CD4-positive, CD25-positive, alpha-beta regulatory T cell (primary cell): ENCODE results near the gene SERPINA3. TPM values are rescaled to one million over a fixed set of nuclear protein-coding genes. Genes with fewer than 3 reads are reported as not detected.

Source experiments
- ATAC-seq, 2 donors: fragments of 150-1000 bp; cut with Tn5 transposase; one replicate each; pipeline ENCODE4 v1.10.0; 2021; ENCODE audit warnings: low read depth in 2 of 2, moderate number of reproducible peaks in 2 of 2, moderate library complexity in 1 of 2
- DNase-seq, 3 donors: peaks; one replicate each; pipeline versions ENCODE4 v3.0.0 to v3.0.0-alpha.2; 2012 to 2022; ENCODE audit warnings: mixed read lengths in 1 of 3
- H3K27ac ChIP-seq: one replicate; pipeline ENCODE4 v1.7.0; 2013; ENCODE audit warnings: mild to moderate bottlenecking, low read length; ENCODE audit not compliant: insufficient read depth, poor library complexity, severe bottlenecking
- H3K27me3 ChIP-seq: one replicate; pipeline ENCODE4 v1.7.0; 2013; ENCODE audit warnings: low read length; ENCODE audit not compliant: control insufficient read depth, insufficient read depth
- H3K36me3 ChIP-seq: one replicate; pipeline ENCODE4 v1.7.0; 2013; ENCODE audit warnings: mild to moderate bottlenecking, low read length, moderate library complexity; ENCODE audit not compliant: control insufficient read depth, insufficient read depth
- H3K4me1 ChIP-seq: 2 replicates; pipeline ENCODE4 v1.7.0; 2013; ENCODE audit warnings: mild to moderate bottlenecking, low read length; ENCODE audit not compliant: insufficient read depth, control insufficient read depth, poor library complexity, severe bottlenecking
- H3K4me3 ChIP-seq: one replicate; pipeline ENCODE4 v1.7.0; 2013; ENCODE audit warnings: low read depth, mild to moderate bottlenecking, low read length, moderate library complexity
- H3K9me3 ChIP-seq, 2 experiments: 1 replicate in 1 of 2; 2 replicates in 1 of 2; pipeline ENCODE4 v1.7.0; 2013; ENCODE audit warnings: low read length in 2 of 2, mild to moderate bottlenecking in 1 of 2, moderate library complexity in 1 of 2; ENCODE audit not compliant: control insufficient read depth in 2 of 2
- H3K27ac Mint-ChIP-seq, 3 donors: one replicate each; pipeline ENCODE4 v1.8.0; 2020 to 2022; ENCODE audit warnings: mild to moderate bottlenecking in 3 of 3, mixed read lengths in 3 of 3, moderate library complexity in 2 of 3
- H3K27me3 Mint-ChIP-seq: one replicate; pipeline ENCODE4 v1.8.0; 2022; ENCODE audit warnings: mild to moderate bottlenecking, mixed read lengths
- H3K36me3 Mint-ChIP-seq: one replicate; pipeline ENCODE4 v1.8.0; 2020; ENCODE audit warnings: mixed read lengths
- H3K4me1 Mint-ChIP-seq, 4 donors: one replicate each; pipeline ENCODE4 v1.8.0; 2020 to 2022; ENCODE audit warnings: mixed read lengths in 4 of 4, mild to moderate bottlenecking in 1 of 4
- H3K4me3 Mint-ChIP-seq, 4 donors: one replicate each; pipeline ENCODE4 v1.8.0; 2020 to 2022; ENCODE audit warnings: mild to moderate bottlenecking in 4 of 4, mixed read lengths in 4 of 4, moderate library complexity in 3 of 4
- H3K9me3 Mint-ChIP-seq, 7 donors: one replicate each; pipeline ENCODE4 v1.8.0; 2020 to 2022; ENCODE audit warnings: mixed read lengths in 7 of 7, mild to moderate bottlenecking in 3 of 7, moderate library complexity in 2 of 7
- polyA plus RNA-seq, 4 donors: library from polyadenylated mRNA; unstranded; fragments of 300-500 nt; fragmentation: Illumina TruSeq; gene quantifications; one replicate each; pipeline ENCODE4 v1.2.3, GENCODE V29; 2021
- total RNA-seq: library from RNA; stranded (reverse); gene quantifications from one replicate; pipeline ENCODE4 v1.2.3, GENCODE V29; 2022

SERPINA3 gene
- total and polyA plus RNA-seq, 5 donors from 2014 or later: not detected

DNA sequence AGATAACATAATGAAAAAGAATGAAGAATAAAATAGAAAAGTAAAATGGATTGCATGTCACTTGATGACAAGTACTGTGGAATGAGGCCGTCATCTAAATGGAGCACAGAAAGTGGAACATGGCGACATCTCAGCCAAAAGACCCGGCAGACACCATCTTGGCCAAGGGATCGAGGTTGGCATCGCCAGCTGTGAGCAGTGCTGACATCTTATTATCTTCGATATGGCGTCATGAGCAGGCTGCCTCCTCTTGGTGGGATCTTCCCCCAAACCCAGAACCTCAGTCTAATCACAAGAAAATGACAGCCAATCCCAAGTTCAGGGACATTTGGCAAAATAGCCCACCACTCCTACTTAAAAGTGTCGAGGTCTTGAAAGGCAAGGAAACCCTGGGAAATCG is 15.8 kb upstream of the SERPINA3 start:
- Mint-ChIP-seq H3K27ac (no peak overlapping the region), H3K27me3 (no peaks in the 10 kb centered on the region), H3K36me3 (no peaks in the 10 kb centered on the region), H3K4me3 (no peak overlapping the region), H3K9me3 (peaks cover 0 to 5% (median 0%) of the 10 kb centered on the region in 7 donors), H3K4me1 (no peaks in the 10 kb centered on the region)
- Histone ChIP-seq H3K36me3 (no peaks in the 10 kb centered on the region), H3K4me3 (no peak overlapping the region), H3K4me1 (no peaks in the 10 kb centered on the region), H3K27ac (no peak overlapping the region), H3K27me3 (no peaks in the 10 kb centered on the region), H3K9me3 (no peaks in the 10 kb centered on the region)
- ATAC-seq: no peak
- no peak for DNase-seq

DNA sequence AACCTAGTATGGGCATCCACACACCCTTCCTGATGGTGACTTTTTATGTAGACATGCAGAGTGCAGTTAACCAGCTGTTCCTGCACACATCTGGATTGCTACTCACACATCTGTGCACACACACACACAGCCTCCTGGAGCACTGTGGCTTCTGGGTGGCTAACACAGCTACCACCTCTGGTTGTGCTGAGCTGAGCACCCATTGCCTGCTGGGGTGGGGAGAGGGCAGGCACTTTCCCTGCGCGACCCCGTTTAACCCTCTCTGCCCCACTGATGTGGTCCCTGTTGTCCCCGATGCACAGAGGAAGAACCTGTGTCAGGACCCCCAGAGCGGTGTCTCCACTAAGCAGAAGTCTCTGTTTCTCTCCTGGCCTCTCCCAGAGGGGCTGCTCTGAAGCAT is 14.4 kb upstream of the SERPINA3 start:
- H3K4me1 Mint-ChIP-seq: no peaks in the 10 kb centered on the region
- no peak overlapping the region for H3K27ac Mint-ChIP-seq
- H3K4me3 Mint-ChIP-seq: no peak overlapping the region
- Histone ChIP-seq H3K4me1 (no peaks in the 10 kb centered on the region), H3K27me3 (no peaks in the 10 kb centered on the region), H3K9me3 (no peaks in the 10 kb centered on the region), H3K27ac (no peak overlapping the region), H3K4me3 (no peak overlapping the region), H3K36me3 (no peaks in the 10 kb centered on the region)
- peaks cover 0 to 2% (median 0%) of the 10 kb centered on the region in 7 donors for H3K9me3 Mint-ChIP-seq
- no peaks in the 10 kb centered on the region for H3K36me3 Mint-ChIP-seq
- no peaks in the 10 kb centered on the region for H3K27me3 Mint-ChIP-seq
- DNase-seq (no peak), ATAC-seq (no peak)

GRCh38 chr14:94598506-94598815 is 13.7 kb upstream of the SERPINA3 start:
- Mint-ChIP-seq H3K4me1 (no peaks in the 10 kb centered on the region), H3K9me3 (peaks cover 0 to 2% (median 0%) of the 10 kb centered on the region in 7 donors), H3K36me3 (no peaks in the 10 kb centered on the region), H3K27me3 (no peaks in the 10 kb centered on the region), H3K4me3 (no peak overlapping the region), H3K27ac (no peak overlapping the region)
- no peak overlapping the region for H3K4me3 ChIP-seq
- H3K36me3 ChIP-seq: no peaks in the 10 kb centered on the region
- no peak overlapping the region for H3K27ac ChIP-seq
- no peaks in the 10 kb centered on the region for H3K4me1 ChIP-seq
- no peak for DNase-seq
- no peaks in the 10 kb centered on the region for H3K27me3 ChIP-seq
- ATAC-seq: no peak
- H3K9me3 ChIP-seq: no peaks in the 10 kb centered on the region

DNA sequence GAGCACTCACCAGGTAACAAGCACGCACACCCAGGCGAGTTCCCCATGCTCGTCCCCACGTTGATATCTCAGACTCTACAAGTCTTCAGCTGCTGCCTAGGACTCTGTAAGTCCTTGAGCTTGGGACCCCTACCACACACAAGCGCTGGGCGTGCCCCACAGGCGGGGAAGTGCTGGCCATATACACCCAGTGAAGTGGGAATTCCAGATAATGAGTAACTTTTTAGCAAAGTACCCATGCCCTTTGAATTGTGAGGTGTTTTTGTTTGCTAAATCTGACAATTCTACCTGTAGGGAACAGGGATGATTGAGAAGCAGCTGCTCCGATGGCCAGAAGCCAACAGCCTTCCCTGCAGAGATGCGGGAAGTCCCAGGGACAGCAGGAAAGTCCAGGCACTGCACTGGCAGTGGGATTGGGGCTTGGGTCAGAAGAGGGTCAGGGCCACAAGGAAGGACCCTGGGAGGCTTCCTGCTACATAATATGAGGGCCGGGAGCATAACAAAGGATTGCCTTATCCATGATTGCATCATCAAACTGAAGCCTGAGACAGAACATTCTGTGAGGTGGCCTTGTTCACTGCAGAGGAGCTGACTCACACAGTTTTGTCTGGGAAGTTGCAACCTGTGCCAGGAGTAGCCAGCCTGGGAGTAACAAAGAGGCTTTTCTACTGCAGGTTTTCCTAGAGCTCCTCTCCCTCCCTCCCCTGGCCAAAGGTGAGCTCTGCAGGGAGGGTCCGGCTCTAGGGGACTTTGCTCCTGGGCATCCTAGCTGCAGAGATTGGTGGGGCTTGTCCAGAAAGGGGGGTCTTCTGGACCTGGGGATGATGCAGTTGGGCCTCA is 13.2 kb upstream of the SERPINA3 start:
- H3K4me1 Mint-ChIP-seq: no peaks in the 10 kb centered on the region
- H3K4me3 Mint-ChIP-seq: no peak overlapping the region

GRCh38 chr14:94599656-94600004 is 12.6 kb upstream of the SERPINA3 start:
- Mint-ChIP-seq H3K36me3 (no peaks in the 10 kb centered on the region), H3K27ac (no peak overlapping the region), H3K4me1 (no peaks in the 10 kb centered on the region), H3K9me3 (peaks cover 0 to 2% (median 0%) of the 10 kb centered on the region in 7 donors), H3K4me3 (no peak overlapping the region), H3K27me3 (no peaks in the 10 kb centered on the region)
- no peak for ATAC-seq
- no peaks in the 10 kb centered on the region for H3K27me3 ChIP-seq
- H3K4me3 ChIP-seq: no peak overlapping the region
- H3K9me3 ChIP-seq: no peaks in the 10 kb centered on the region
- H3K36me3 ChIP-seq: no peaks in the 10 kb centered on the region
- H3K27ac ChIP-seq: no peak overlapping the region
- no peak for DNase-seq
- no peaks in the 10 kb centered on the region for H3K4me1 ChIP-seq

More for the DNA sequence above, 13.2 kb upstream of the SERPINA3 start:
- H3K27ac Mint-ChIP-seq: no peak overlapping the region
- peaks cover 0 to 2% (median 0%) of the 10 kb centered on the region in 7 donors for H3K9me3 Mint-ChIP-seq
- Histone ChIP-seq H3K4me3 (no peak overlapping the region), H3K9me3 (no peaks in the 10 kb centered on the region), H3K36me3 (no peaks in the 10 kb centered on the region), H3K27ac (no peak overlapping the region), H3K27me3 (no peaks in the 10 kb centered on the region), H3K4me1 (no peaks in the 10 kb centered on the region)
- H3K27me3 Mint-ChIP-seq: no peaks in the 10 kb centered on the region
- DNase-seq (no peak), ATAC-seq (no peak)
- no peaks in the 10 kb centered on the region for H3K36me3 Mint-ChIP-seq

DNA sequence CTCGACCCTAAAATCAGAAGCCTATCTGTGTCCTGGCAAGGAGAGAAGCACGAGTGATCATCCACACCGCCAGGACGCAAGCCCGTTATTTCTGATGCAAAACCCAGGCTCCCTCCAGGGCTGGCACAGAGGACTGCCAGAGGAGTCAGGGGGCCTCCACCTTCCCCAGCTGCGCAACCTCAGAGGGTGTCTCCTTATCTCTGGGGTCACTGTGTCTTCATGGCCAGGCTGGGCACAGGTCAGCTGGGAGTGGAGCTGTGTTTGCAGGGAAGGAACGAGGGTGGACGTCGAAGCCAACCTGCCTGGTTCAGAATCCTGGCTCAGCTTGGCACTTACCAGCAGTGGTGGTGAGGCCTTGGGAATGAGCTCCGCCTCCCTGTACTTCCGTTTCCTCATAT is 12.0 kb upstream of the SERPINA3 start:
- H3K4me1 Mint-ChIP-seq: no peaks in the 10 kb centered on the region
- no peak overlapping the region for H3K27ac ChIP-seq
- no peak overlapping the region for H3K4me3 Mint-ChIP-seq
- no peak overlapping the region for H3K4me3 ChIP-seq
- H3K27me3 Mint-ChIP-seq: no peaks in the 10 kb centered on the region
- no peaks in the 10 kb centered on the region for H3K36me3 ChIP-seq
- H3K4me1 ChIP-seq: no peaks in the 10 kb centered on the region
- no peaks in the 10 kb centered on the region for H3K27me3 ChIP-seq
- ATAC-seq: no peak
- peaks cover 0 to 2% (median 0%) of the 10 kb centered on the region in 7 donors for H3K9me3 Mint-ChIP-seq
- no peak for DNase-seq
- no peaks in the 10 kb centered on the region for H3K36me3 Mint-ChIP-seq
- H3K27ac Mint-ChIP-seq: no peak overlapping the region
- H3K9me3 ChIP-seq: no peaks in the 10 kb centered on the region

- no peak overlapping the region for H3K27ac ChIP-seq
- Mint-ChIP-seq H3K27me3 (no peaks in the 10 kb centered on the region), H3K9me3 (peaks cover 0 to 8% (median 0%) of the 10 kb centered on the region in 7 donors), H3K4me1 (no peaks in the 10 kb centered on the region), H3K27ac (no peak overlapping the region), H3K4me3 (no peak overlapping the region), H3K36me3 (no peaks in the 10 kb centered on the region)
- ATAC-seq (no peak), DNase-seq (no peak)
- H3K36me3 ChIP-seq: no peaks in the 10 kb centered on the region
- H3K4me3 ChIP-seq: no peak overlapping the region
- H3K9me3 ChIP-seq: no peaks in the 10 kb centered on the region
- H3K27me3 ChIP-seq: no peaks in the 10 kb centered on the region
- H3K4me1 ChIP-seq: no peaks in the 10 kb centered on the region
Observed at GRCh38 chr14:94601884-94602391, 10.3 kb upstream of the SERPINA3 start.

DNA sequence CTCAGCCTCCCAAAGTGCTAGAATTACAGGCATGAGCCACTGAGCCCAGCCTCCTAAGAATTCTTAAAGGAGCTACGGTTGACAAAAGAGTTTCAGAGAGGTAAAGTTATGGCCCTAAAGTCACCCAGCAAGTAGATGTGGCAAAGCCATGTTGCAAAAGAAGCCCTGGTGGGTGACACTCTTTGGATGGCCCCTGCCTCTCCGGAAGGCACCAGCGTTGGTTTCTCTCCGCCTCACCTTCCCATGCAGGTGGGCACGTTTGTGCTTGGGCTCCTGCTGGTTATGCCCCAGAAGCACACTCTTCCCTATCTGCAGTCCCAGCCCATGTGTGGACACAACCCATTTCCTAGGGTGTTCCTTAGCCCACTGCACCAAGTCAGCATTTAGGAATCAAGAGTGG is 9.5 kb upstream of the SERPINA3 start:
- Mint-ChIP-seq H3K27ac (no peak overlapping the region), H3K9me3 (peaks cover 0 to 8% (median 0%) of the 10 kb centered on the region in 7 donors), H3K27me3 (no peaks in the 10 kb centered on the region), H3K4me1 (no peaks in the 10 kb centered on the region), H3K4me3 (no peak overlapping the region), H3K36me3 (no peaks in the 10 kb centered on the region)
- no peak overlapping the region for H3K27ac ChIP-seq
- no peaks in the 10 kb centered on the region for H3K9me3 ChIP-seq
- H3K27me3 ChIP-seq: no peaks in the 10 kb centered on the region
- no peaks in the 10 kb centered on the region for H3K4me1 ChIP-seq
- H3K4me3 ChIP-seq: no peak overlapping the region
- ATAC-seq: no peak
- H3K36me3 ChIP-seq: no peaks in the 10 kb centered on the region
- no peak for DNase-seq
